HG03460 (cell line): ENCODE data around the gene DNAJC4.

Experiments
- ATAC-seq: cut with Tn5 transposase; IDR thresholded peaks from one replicate; pipeline ENCODE4 v1.9.1; 2021; ENCODE audit not compliant: unreplicated experiment

Gene DNAJC4

GRCh38 chr11:64208086-64208795 is 22.1 kb upstream of the DNAJC4 start:
- no peak for ATAC-seq

- ATAC-seq: no peak
Measured at GRCh38 chr11:64208796-64209562, 21.4 kb upstream of the DNAJC4 start.

DNA sequence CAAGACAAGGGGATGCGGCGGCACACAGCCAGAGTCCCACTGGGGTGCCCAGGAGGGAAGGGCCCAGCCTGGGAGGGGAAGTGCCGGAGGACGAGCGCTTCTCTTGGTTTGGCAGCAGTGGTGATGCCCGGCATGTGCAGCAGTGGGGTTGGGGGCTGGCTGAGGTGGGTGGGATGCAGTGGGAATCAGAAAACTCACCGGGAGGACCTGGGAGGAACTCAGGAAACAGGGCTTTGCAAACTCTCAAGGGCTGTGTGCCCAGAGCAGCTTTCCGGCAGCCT is 20.8 kb upstream of the DNAJC4 start:
- no peak for ATAC-seq

DNA sequence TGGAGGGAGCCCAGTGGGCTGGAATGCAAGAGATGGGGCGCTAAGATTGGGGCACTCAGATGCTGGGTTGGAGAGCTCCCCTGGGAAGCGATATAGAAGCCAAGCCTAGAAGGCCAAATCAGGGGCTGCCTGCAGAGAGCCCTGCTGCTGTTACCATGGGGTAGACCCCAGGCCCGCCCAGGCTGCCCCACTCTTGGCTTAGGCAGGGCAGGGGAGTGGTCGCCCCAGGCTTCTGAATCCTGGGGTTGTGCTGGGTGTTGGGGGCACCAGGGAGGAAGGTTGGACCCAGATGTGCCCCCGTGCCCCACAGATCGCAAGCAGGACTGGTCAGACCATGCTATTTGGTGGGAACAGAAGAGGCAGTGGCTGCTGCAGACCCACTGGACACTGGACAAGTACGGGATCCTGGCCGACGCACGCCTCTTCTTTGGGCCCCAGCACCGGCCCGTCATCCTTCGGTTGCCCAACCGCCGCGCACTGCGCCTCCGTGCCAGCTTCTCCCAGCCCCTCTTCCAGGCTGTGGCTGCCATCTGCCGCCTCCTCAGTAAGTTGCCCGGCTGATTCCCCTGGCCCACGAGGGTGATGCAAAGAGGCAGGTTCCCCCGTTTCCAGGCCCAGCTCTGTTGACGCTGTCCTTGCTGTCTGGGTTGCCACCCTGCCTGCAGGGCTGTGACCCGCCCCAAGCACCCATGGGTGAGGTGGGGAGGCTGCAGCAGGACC is 19.9 kb upstream of the DNAJC4 start:
- ATAC-seq: no peak

DNA sequence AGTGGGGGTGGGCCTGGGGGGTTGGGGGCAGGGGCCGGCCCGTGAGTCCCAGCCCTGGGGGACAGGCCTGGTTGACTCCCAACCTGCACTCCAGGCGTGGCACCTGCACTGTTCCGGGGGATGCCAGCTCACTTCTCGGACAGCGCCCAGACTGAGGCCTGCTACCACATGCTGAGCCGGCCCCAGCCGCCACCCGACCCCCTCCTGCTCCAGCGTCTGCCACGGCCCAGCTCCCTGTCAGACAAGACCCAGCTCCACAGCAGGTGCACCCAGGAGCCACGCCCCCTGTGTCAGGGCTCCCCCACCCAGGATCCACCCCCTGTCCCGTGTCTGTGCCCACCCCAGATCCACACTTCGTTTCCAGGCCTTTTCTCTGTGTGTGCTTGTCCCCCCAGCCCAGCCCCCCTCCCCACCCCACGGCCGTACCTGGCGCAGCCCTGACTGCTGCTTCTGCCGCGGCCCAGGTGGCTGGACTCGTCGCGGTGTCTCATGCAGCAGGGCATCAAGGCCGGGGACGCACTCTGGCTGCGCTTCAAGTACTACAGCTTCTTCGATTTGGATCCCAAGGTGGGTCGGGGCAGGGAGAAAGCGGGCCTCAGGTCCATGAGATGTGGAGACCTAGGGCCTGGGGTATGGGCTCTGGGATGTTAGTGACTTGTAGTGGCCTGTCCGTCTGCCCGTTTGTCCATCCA is 19.0 kb upstream of the DNAJC4 start:
- ATAC-seq: no peak

DNA sequence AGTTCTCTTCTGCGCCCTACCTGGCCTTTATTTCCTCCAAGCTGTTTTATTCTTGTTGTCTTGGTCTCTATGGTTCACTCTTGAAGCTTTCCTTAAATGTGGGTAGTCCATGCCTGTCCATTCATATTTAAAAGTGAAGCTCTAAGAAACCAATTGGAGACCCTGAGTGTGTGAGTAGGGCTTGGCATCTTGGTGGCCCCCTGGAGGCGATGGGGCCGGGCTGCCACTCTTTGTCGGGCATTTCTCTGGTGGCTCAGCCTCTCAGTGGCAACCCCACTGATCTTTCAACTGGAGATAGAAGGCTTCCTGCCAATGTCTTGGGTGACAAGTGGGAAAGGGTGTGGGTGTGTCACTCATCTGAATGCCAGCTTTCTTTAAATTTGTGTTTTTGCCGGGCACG is 13.5 kb upstream of the DNAJC4 start:
- ATAC-seq: no peak

- no peak for ATAC-seq
Measured at GRCh38 chr11:64218628-64219353, 11.6 kb upstream of the DNAJC4 start.

DNA sequence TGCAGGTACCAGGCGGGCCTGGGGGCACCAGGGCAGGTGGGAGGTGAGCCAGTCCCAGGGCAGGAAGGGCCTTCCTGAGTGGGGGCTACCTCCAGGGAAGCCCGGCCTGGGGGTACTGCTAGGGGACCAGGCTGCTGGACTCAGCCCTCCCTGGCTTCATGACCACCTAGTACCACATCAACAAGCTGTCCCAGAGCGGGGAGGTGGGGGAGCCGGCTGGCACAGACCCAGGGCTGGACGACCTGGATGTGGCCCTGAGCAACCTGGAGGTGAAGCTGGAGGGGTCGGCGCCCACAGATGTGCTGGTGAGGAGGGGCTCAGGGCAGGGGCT is 11.0 kb upstream of the DNAJC4 start:
- ATAC-seq: no peak

- ATAC-seq: no peak
Measured at GRCh38 chr11:64219755-64220154, 10.6 kb upstream of the DNAJC4 start.

- ATAC-seq: no peak
Measured at GRCh38 chr11:64220271-64220670, 10.1 kb upstream of the DNAJC4 start.

GRCh38 chr11:64220798-64221197 is 9.6 kb upstream of the DNAJC4 start:
- no peak for ATAC-seq

DNA sequence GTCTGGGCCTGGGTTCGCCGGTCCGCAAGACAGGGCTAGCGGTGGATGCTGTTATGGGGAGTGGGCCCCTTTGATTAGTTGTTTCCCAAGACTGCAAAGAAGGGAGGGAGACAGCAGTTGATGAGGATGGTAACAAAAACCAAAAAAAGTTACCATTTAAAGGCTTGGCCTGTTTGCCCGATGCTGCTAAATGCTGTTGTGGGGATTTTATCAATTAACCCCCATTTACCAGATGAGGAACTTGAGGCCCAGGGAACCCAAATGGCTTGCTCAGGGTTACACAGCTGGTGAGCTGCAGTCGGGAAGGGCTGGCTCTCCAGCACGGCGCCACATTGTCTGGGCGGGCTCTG is 7.7 kb upstream of the DNAJC4 start:
- no peak for ATAC-seq

GRCh38 chr11:64223001-64223651 is 7.2 kb upstream of the DNAJC4 start:
- ATAC-seq: no peak

DNA sequence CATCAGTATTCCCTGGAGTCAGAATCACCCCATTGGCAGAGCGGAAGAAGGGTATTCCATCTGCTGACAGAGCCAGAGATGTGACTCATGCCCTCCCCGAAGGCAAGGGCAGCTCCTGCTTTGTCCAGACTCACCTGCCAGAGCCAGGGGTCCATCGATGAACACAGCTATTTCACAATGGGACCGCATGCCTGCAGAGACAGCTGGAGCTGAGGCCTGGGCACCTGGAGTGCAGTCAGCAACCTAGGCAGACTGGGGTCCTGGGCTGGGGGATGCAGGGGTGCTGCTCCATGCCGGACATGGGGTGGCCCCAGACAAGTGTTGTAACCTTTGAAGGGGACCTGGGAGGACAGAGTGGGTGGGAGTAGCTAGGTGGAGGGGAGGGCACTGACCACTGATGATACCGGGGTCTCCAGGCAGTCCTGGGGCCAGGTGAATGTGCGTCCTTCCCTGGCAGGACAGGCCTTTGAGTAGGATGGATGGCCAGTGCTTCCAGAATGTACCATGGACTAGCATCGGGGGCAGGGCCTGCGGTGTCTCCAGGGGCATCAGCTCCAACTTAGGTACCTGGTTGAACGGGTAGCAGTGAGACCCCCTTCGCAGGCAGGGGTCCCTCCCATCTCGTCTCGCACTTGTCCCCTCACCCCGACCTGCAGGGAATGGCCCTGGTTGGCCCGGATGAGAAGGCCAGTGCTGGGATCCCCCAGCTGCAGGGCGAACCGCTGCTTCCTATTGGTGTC is 6.0 kb upstream of the DNAJC4 start:
- ATAC-seq: no peak

DNA sequence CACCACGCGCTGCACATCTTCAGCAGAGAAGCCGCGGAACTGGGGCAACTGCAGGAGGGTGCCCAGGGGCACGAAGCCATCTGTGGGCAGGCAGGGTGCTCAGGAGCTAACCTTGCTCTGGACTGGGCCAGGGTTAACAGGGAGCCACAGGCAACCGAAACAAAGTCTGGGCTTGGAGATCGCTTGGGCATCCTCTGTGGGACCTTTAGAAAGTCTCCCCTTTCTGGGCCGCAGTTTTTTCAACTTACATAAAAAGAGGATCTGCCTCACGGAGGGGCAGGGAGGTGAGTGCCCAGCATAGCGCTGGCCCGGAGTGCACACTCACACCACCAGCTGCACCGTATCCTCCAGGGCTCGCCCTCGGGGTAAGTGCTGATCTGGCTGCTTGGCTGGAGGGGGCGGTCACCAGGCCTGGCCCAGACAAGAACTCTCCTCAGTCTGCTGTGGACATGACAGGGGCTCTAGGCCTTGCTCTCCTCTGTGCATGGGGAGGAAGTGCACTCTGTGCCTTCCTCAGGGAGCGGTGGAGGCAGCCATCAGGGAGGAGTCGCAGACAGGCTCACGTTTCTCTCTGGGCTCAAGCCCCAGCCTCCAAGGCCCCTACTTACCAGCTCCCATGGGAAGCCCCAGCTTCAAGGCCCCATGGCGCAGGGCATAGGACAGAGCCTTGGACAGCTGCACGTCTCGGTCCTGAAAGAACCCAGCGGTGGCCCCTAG is 5.3 kb upstream of the DNAJC4 start:
- ATAC-seq: no peak

GRCh38 chr11:64225608-64226506 is 4.5 kb upstream of the DNAJC4 start, which contains the start of the genes NUDT22 and TRPT1:
NUDT22 (plus strand) TSS chr11:64226274; CDS start chr11:64226653, 379 bp downstream.
TRPT1 (minus strand) TSS chr11:64226186; CDS start chr11:64225860, 326 bp downstream.
- ATAC-seq: no peak

- ATAC-seq: peak; percentile 26
Measured at GRCh38 chr11:64226507-64227051, 3.8 kb upstream of the DNAJC4 start.
